K562 (cell line): ENCODE results near the gene PRLH.

Experiments used
- CBFB ChIP-seq: sonication (generic); formaldehyde crosslinking; IDR thresholded peaks from 2 replicates; pipeline ENCODE4 v1.4.0; 2020; ENCODE audit warnings: mild to moderate bottlenecking, missing genetic modification reagents
- CTCF ChIP-seq, 3 experiments: IDR thresholded peaks in 2 of 3; conservative IDR thresholded peaks in 1 of 3; 2 replicates each; pipeline ENCODE4 v1.5.1; 2011 to 2012; ENCODE audit warnings: low read length in 3 of 3, mild to moderate bottlenecking in 3 of 3, control low read depth in 2 of 3, improper control_type of control experiment in 1 of 3, inconsistent platforms in 1 of 3, low read depth in 1 of 3, mixed read lengths in 1 of 3, moderate library complexity in 1 of 3; ENCODE audit not compliant: insufficient read depth in 2 of 3
- GABPA ChIP-seq: fragments of 200-800 bp; sonication (Bioruptor generic); conservative IDR thresholded peaks from 2 replicates; pipeline ENCODE4 v1.6.1; 2016; ENCODE audit warnings: low read depth, missing genetic modification characterization, missing compliant biosample characterization
- HDAC2 ChIP-seq: fragments of 450-650 bp; IDR thresholded peaks from 2 replicates; pipeline ENCODE4 v1.6.1; 2016; ENCODE audit warnings: mild to moderate bottlenecking
- MECOM ChIP-seq: fragments of 250-450 bp; sonication (Bioruptor Pico); IDR thresholded peaks from 2 replicates; pipeline ENCODE4 v1.8.0; 2022; ENCODE audit warnings: inconsistent platforms
- MXD1 ChIP-seq: fragments of 250-450 bp; sonication (Bioruptor Pico); IDR thresholded peaks from 2 replicates; pipeline ENCODE4 v1.8.0; 2021; ENCODE audit warnings: borderline replicate concordance, mild to moderate bottlenecking, moderate library complexity; ENCODE audit not compliant: poor library complexity, severe bottlenecking
- MXI1 ChIP-seq: IDR thresholded peaks from 2 replicates; pipeline ENCODE4 v1.6.1; 2011; ENCODE audit warnings: low read depth, mild to moderate bottlenecking, improper control_type of control experiment, low read length
- POLR2A ChIP-seq: fragments of 450-650 bp; conservative IDR thresholded peaks from 2 replicates; pipeline ENCODE4 v1.6.1; 2016
- PRDM10 ChIP-seq: fragments of 450-650 bp; IDR thresholded peaks from 2 replicates; pipeline ENCODE4 v1.6.1; 2018; ENCODE audit not compliant: partially characterized antibody
- STAT6 ChIP-seq: sonication (generic); formaldehyde crosslinking; IDR thresholded peaks from 2 replicates; pipeline ENCODE4 v1.8.1; 2023; ENCODE audit warnings: mild to moderate bottlenecking, missing genetic modification reagents
- ZNF592 ChIP-seq: fragments of 450-650 bp; IDR thresholded peaks from 2 replicates; pipeline ENCODE4 v1.6.1; 2017; ENCODE audit warnings: antibody characterized with exemption, mild to moderate bottlenecking

GRCh38 chr2:237552908-237553307 lies 13.5 kb upstream of the PRLH start:
- TF ChIP-seq CTCF (IDR thresholded peaks at IDR 0.05 in 2 of 3, conservative IDR thresholded peaks at IDR 0.05 in 1 of 3; ENCODE audit: insufficient read depth in 2 of 3, low read depth in 1 of 3, low read length in 3 of 3) (no peak), ZNF592 (no peak), MXD1 (CRISPR knock-in tag) (no peak), HDAC2 (no peak), POLR2A (no peak), STAT6 (CRISPR knock-in tag) (no peak), MECOM (CRISPR knock-in tag) (no peak), PRDM10 (no peak), CBFB (no peak), GABPA (tag) (no peak), MXI1 (no peak)
